ENCODE data around the gene LCLAT1. TPM values are rescaled to one million over a fixed set of nuclear protein-coding genes. Genes with fewer than 3 reads are reported as not detected.

The LCLAT1 gene
- polyA plus RNA-seq, 1 experiment, result 10.8 TPM

GRCh38 chr2:30424231-30424630, 22.8 kb upstream of the LCLAT1 start:
- CTCF ChIA-PET, result interaction anchor here (2.0 kb wide), 1 partner anchor 8 kb away, joined by 7 read pairs; no protein-coding TSS in a partner anchor

GRCh38 chr2:30425326-30425725, 21.7 kb upstream of the LCLAT1 start:
- Histone ChIP-seq H3K4me3 (ENCODE audit: low read depth, low read length) (no peak overlapping the region), H3K27me3 (ENCODE audit: control insufficient read depth, insufficient read depth, low read length) (no peaks in the 10 kb centered on the region), H3K36me3 (ENCODE audit: control insufficient read depth, insufficient read depth, low read length) (no peaks in the 10 kb centered on the region)
- POLR2A ChIA-PET, result no interaction called here
- CTCF ChIA-PET, result interaction anchor here (1.4 kb wide), 1 partner anchor 283 kb away, joined by 3 read pairs; no protein-coding TSS in a partner anchor
- no peak for DNase-seq (ENCODE audit: low read depth)
- no peak for TF ChIP-seq CTCF (IDR thresholded peaks at IDR 0.05; ENCODE audit: insufficient read depth, low read depth, low read length)

More at GRCh38 chr2:30424231-30424630, 22.8 kb upstream of the LCLAT1 start:
- no peaks in the 10 kb centered on the region for H3K27me3 ChIP-seq (ENCODE audit: control insufficient read depth, insufficient read depth, low read length)
- H3K4me3 ChIP-seq (ENCODE audit: low read depth, low read length), result no peak overlapping the region
- DNase-seq (ENCODE audit: low read depth), result no peak
- H3K36me3 ChIP-seq (ENCODE audit: control insufficient read depth, insufficient read depth, low read length), result no peaks in the 10 kb centered on the region
- POLR2A ChIA-PET, result no interaction called here
- no peak for TF ChIP-seq CTCF (IDR thresholded peaks at IDR 0.05; ENCODE audit: insufficient read depth, low read depth, low read length)

GRCh38 chr2:30427606-30428347, 19.3 kb upstream of the LCLAT1 start:
- no peaks in the 10 kb centered on the region for H3K36me3 ChIP-seq (ENCODE audit: control insufficient read depth, insufficient read depth, low read length)
- CTCF ChIA-PET, result interaction anchor here (1.7 kb wide), 1 partner anchor 10 kb away, joined by 6 read pairs; no protein-coding TSS in a partner anchor
- no peak for TF ChIP-seq CTCF (IDR thresholded peaks at IDR 0.05; ENCODE audit: insufficient read depth, low read depth, low read length)
- no peak for DNase-seq (ENCODE audit: low read depth)
- no peaks in the 10 kb centered on the region for H3K27me3 ChIP-seq (ENCODE audit: control insufficient read depth, insufficient read depth, low read length)
- H3K4me3 ChIP-seq (ENCODE audit: low read depth, low read length), result no peak overlapping the region
- POLR2A ChIA-PET, result no interaction called here

GRCh38 chr2:30428348-30428662, 18.7 kb upstream of the LCLAT1 start:
- CTCF ChIA-PET, result interaction anchor here (1.0 to 1.7 kb wide), 2 partner anchors 9 to 263 kb away, joined by 4 to 6 read pairs; no protein-coding TSS in a partner anchor
- POLR2A ChIA-PET, result interaction anchor here (0.7 kb wide), 1 partner anchor 67 kb away, joined by 4 read pairs; no protein-coding TSS in a partner anchor

More at GRCh38 chr2:30428348-30428662, 18.7 kb upstream of the LCLAT1 start:
- Histone ChIP-seq H3K27me3 (ENCODE audit: control insufficient read depth, insufficient read depth, low read length) (no peaks in the 10 kb centered on the region), H3K36me3 (ENCODE audit: control insufficient read depth, insufficient read depth, low read length) (no peaks in the 10 kb centered on the region), H3K4me3 (ENCODE audit: low read depth, low read length) (no peak overlapping the region)
- DNase-seq (ENCODE audit: low read depth), result no peak
- no peak for TF ChIP-seq CTCF (IDR thresholded peaks at IDR 0.05; ENCODE audit: insufficient read depth, low read depth, low read length)
